Activated CD4-positive, alpha-beta T cell treated with anti-CD3 and anti-CD28 coated beads for 24 hours (primary cell): ENCODE data around the gene FAM83B.
"Not testable (repeated sequence)": the region's sequence is repeated elsewhere in the genome, so short reads cannot be mapped to it uniquely, and the experiment has no call there.

Source experiments
- DNase-seq, 2 donors: peaks; one replicate each; pipeline ENCODE4 v3.0.0-alpha.2; 2020; ENCODE audit warnings: low read depth in 2 of 2

Gene FAM83B

DNA sequence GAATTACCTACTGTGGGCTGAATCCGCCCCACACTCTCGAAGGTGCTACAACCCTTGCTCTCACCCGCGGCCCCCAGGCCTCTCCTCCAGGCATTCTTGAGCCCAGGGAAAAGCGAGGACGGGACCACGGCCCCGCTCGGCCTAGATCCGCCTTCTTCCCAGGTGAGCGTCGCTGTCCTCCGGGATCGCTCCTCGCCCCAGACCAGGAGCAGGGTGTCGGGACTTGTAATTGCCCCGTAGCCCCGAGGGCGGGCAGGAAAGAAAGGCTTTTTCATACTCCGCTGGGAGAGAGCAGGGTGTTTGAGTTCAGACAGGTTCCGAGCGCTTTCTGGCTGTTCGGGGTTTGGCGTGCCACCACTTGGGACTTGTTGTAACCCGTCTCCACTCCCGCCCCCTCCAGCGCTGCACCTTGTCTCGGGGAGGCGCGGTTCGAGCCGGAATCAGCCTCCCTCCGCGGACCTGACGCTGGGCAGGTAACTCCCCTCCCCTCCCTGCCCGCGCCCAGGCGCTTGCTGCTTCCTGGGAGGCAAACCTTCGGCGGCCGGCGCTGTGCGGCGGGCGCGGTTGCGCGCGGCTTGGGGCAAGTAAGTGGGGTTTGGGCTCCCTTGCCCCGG is at the start of gene FAM83B:
Gene FAM83B (plus strand): TSS at position 529 of the 614 bp plus-strand sequence. CDS start 23,476 bp downstream, outside the sequence.
- DNase-seq: no peak

DNA sequence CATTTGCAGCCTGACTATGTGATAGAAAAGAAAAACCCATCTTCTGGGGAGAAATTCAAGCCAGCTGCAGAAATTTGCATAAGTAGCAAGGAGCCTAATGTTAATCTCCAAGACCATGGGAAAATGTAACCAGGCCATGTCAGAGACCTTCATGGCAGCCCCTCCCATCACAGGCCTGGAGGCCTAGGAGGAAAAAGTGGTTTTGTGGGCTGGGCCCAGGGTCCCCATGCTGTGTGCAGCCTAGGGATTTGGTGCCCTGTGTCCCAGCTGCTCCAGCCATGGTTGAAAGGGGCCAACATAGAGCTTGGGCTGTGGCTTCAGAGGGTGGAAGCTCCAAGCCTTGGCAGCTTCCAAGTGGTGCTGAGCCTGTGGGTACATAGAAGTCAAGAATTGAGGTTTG is 49.7 kb upstream of the FAM83B start:
- not testable (repeated sequence) for DNase-seq

GRCh38 chr6:54800050-54800600 is 46.4 kb upstream of the FAM83B start:
- no peak for DNase-seq

DNA sequence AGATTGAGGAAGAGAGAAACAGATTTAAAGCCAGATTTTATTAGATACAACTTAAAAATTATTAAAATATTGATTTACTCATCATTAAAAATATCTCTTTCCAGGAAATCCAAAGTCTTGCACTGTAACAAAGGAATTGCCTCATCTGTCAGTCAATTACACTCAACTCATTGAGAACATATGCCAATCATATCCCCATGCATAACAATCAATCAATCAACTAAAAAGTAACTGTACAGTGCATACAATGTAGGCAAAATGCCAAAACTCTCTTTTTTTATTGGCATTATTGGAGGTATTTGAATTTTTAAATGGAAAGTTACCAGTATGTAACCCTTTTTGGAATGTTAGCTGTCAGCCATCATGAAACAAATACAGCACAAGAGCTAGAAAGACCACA is 45.3 kb upstream of the FAM83B start:
- DNase-seq: no peak

- no peak for DNase-seq
These were observed 44.9 kb upstream of the FAM83B start for GRCh38 chr6:54801669-54802068.

DNA sequence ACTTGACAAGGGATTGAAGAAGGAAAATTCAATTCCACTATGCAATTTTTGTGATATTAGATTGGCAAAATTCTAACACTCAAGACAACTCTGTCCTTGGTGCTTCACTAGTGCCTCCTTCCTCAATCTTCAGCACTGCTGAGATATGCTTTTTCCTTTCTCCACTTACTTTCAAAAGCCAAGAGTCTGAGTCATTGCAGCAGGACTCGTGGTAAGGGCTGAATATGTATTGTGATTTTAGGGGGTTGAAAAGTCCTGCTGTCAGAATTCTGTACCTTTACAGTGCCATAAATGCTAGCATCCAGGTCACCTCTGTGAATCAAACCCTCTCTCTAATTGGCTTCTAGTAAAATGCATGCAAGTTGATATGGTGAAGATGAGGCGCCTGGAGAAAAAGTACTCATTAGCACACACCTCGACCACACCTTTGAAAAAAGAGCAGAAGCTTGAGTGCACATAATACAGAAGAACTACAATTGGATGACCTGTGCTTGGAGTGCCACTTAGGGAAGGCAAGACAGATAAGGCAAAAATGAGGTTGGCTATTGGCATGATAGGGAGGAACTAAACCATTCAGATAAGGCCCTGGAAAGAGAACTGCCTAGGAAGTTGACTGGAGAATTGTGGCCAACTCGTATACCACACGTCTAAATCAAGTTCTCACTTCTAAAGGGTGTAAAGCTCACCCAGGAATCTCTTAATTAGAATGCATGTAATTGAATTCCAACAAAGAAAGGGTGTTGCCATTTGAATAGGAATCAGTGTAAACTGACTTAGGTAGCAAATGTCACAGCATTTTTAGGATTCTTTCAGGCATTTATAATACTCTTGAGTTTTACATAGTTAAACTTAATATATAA is 43.6 kb upstream of the FAM83B start:
- DNase-seq: no peak

GRCh38 chr6:54805077-54805476 is 41.5 kb upstream of the FAM83B start:
- no peak for DNase-seq

DNA sequence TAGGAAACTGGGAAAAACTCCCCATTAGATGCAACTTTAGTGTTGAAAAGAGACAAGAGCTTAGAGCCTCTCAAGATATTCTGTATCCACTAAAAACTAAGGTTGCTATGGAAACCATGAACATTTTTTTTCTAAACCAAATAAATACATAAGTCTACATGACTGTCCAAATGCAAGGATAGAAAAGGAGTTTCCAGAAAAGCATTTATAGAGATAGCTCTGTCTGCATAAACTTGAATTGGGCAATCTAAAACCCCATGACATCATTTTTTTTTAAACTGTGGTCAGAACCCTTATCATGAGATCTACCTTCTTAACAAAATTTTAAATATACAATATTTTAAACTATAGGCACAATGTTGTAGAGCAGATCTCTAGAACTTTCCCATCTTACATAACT is 36.4 kb upstream of the FAM83B start:
- DNase-seq: no peak

DNA sequence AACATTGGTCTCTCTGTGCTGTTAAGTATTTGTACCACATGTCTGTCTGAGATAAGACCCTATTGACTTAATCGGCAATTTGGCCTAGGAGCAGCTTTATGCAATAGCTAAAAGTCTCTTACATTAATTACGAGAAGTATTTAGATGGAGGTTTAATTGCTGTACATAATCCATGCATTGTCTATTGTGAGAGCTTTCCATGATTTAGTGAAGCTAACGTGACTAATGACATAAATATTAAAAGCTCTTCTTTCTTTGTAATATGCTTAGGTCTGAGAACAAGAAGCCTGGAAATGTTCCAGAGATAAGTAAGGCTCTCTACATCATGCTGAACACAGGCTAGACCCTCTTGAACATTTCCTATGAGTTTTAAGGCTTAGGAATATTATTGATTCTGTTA is 32.7 kb upstream of the FAM83B start:
- DNase-seq: no peak

GRCh38 chr6:54817236-54817635 is 29.3 kb upstream of the FAM83B start:
- DNase-seq: no peak

DNA sequence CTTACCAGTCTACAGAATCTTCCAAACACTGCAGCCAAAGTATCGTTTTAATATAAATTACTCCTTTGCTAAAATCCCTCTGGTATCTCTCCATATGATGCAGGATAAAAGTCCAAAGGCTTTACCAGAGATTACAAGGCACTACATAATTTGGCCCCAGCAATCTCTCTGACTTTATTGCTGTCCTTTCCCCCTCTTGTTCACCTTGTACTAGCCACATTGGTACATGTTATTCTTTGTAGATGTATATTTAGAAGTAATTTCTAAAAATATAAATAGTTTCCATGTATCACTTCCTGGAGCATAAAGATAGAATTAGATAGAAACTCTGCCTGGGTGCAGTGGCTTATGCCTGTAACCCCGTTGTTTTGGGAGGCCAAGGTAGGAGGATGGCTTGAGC is 28.7 kb upstream of the FAM83B start:
- DNase-seq: no peak

- DNase-seq: not testable (repeated sequence)
These were observed 22.3 kb upstream of the FAM83B start for GRCh38 chr6:54824225-54824624.

DNA sequence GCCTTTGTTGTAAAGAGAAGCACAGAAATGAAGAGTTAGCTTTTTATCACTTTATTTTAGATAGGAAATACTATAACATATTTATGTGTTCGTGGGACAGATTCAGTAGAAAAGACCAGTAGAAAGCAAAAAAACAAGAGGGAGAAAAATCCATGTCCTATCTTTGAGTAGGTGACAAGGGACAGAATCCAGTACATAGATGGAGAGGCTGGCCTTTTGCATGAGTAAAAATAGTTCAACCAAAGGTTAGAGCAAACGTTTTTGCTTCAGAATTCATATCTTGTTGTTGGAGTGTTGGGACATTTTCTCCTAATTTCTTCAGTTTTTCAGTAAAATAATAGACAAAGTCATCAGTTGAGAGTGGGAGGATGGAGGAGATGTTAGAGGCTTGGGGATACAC is 19.6 kb upstream of the FAM83B start:
- DNase-seq: no peak

DNA sequence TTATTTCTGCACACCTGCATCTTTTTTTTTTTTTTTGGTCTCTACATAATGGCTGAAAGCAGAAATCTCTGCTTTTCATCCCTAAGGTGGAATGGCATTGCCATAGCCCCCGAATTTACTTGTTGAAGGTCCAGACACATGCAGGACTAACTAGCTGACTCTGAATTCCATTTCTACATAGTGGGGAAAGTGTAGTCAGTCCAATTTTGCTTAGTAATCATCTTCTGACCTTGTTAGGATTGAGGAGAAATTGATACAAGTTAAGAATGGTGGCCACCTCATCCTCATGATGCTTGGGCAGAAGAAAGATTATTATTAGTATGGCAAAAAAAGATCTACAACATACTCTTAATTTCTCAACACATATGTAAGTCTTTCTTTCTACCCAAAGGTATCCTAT is 16.4 kb upstream of the FAM83B start:
- DNase-seq: no peak

- DNase-seq: no peak
These were observed 11.4 kb upstream of the FAM83B start for GRCh38 chr6:54835176-54835575.

- no peak for DNase-seq
These were observed 495 bp downstream of the FAM83B start for GRCh38 chr6:54846857-54847674.

DNA sequence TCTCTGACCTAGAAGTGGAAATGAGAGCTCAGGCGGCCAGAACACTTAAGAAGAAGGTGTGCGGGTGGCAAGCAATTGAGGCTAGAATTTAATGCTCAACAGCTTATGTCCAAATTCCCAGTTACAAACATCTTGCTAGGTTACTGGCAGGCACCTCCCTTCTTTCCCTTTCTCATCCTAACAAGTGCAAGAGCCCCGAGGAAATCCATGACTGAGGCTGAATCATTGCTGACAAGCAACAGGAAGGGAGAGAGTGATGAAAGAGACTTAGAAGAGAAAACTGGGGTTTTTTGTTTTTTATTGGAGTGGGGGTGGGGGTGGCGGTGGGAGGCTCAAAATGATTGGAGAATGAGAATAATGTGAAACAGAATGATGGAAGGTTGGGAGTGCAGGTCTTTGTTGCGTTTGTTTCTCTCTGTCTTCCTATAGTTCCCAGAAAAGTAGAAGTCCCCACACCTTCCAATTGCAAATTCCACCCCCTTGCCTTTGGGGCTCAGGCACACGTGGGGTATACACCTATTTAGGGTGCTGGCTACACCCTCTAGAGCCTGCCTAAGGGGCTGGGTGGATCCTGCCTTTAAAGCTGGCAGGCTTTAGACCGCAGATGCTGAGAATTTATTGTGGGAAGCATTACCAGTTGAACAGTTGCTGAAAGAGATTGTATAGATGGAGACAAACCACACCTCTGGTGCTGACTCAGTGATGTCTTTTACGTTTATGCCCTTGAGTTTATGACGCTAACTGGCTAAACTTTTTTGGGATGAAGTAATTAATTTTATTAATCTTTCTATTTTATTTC is 1.4 kb downstream of the FAM83B start:
- no peak for DNase-seq

- DNase-seq: no peak
These were observed 3.5 kb downstream of the FAM83B start for GRCh38 chr6:54850114-54850513.

DNA sequence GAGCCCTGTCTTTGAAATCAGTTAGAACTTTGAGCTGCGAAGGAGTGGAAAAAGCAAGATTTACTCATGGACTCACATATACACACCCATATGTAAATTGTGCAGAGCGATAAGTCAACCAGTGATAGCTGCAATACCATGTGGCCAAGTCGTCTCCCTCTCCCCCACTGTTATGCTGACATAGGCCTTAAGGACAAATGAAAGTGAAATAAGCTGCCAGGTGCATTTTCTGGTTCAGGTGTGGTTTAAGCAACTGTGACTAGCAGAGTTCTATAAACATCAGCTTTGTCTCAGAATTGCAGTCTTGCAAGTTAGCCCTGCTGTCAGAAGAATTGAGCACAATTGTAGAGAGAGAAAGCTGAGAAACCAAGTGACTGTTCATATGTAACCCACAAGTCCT is 9.6 kb downstream of the FAM83B start:
- no peak for DNase-seq

- DNase-seq: no peak
These were observed 13.6 kb downstream of the FAM83B start for GRCh38 chr6:54860132-54860531.

GRCh38 chr6:54860739-54861138 is 14.2 kb downstream of the FAM83B start:
- DNase-seq: no peak
